ENCODE data around the gene TBX3. TPM values are rescaled to one million over a fixed set of nuclear protein-coding genes. Genes with fewer than 3 reads are reported as not detected.

The TBX3 gene
- polyA plus RNA-seq, 2 of the 4 experiments (the other 2 are of a cell fraction), result 22.8 to 28.0 TPM

- TF ChIP-seq BHLHE40 (IDR thresholded peaks at IDR 0.05; ENCODE audit: low read depth, low read length) (no peak), MAX (IDR thresholded peaks at IDR 0.05) (no peak), HOXB13 (CRISPR knock-in tag; IDR thresholded peaks at IDR 0.05; ENCODE audit: low read depth) (no peak), E2F6 (IDR thresholded peaks at IDR 0.05; ENCODE audit: borderline replicate concordance, low read depth) (no peak), FOSL2 (IDR thresholded peaks at IDR 0.05) (no peak), FOSL2 (CRISPR knock-in tag; IDR thresholded peaks at IDR 0.05) (no peak)
Observed at GRCh38 chr12:114673169-114673833, 10.7 kb downstream of the TBX3 start (continued).

GRCh38 chr12:114672817-114673168 lies 11.2 kb downstream of the TBX3 start:
- ChIA-PET POLR2A (interaction anchor here (0.6 to 5.1 kb wide), 2 partner anchors 11 to 262 kb away, joined by 4 to 39 read pairs; partner anchors contain the start of gene TBX3), CTCF (interaction anchor here (1.2 to 3.4 kb wide), 4 partner anchors 10 to 1081 kb away, joined by 6 to 20 read pairs (median 16); partner anchors contain the start of gene TBX3)

More at GRCh38 chr12:114672817-114673168, 11.2 kb downstream of the TBX3 start:
- Histone ChIP-seq H3K4me1 (peaks cover 15% of the 10 kb centered on the region; the same call in 2 of the 3 replicates), H3K27ac (peak overlapping the region in 1 of 2 experiments; percentile 40; a peak in 2 of 6 replicates), H3K9me3 (no peaks in the 10 kb centered on the region), H3K4me3 (no peak overlapping the region), H3K4me2 (no peak overlapping the region; the same call in 2 of the 3 replicates)
- ATAC-seq (no peak), FAIRE-seq (no peak), DNase-seq (ENCODE audit: low read depth in 1 of 2, low spot score in 1 of 2) (no peak)
- WGBS (ENCODE audit: missing lambda C conversion rate), result 80% methylated on average over 4 of the region's 4 CpGs
- TF ChIP-seq POLR2A (IDR thresholded peaks at IDR 0.05; ENCODE audit: low read length) (no peak), ZC3H11A (IDR thresholded peaks at IDR 0.05) (no peak), CTCF (IDR thresholded peaks at IDR 0.05) (no peak), JUNB (IDR thresholded peaks at IDR 0.05) (no peak), CBX8 (IDR thresholded peaks at IDR 0.05) (no peak), CBX2 (IDR thresholded peaks at IDR 0.05; ENCODE audit: borderline replicate concordance, low read depth) (no peak), CHD4 (IDR thresholded peaks at IDR 0.05; ENCODE audit: borderline replicate concordance) (no peak), RAD21 (conservative IDR thresholded peaks at IDR 0.05 in 1 of 2, IDR thresholded peaks at IDR 0.05 in 1 of 2) (no peak), PHF8 (IDR thresholded peaks at IDR 0.05; ENCODE audit: borderline replicate concordance, low read depth) (no peak), TP53 (CRISPR knock-in tag; IDR thresholded peaks at IDR 0.05) (no peak), ZNF302 (CRISPR knock-in tag; IDR thresholded peaks at IDR 0.05) (no peak), NFE2L2 (conservative IDR thresholded peaks at IDR 0.05; ENCODE audit: low read length) (no peak), NR3C1 (IDR thresholded peaks at IDR 0.05) (no peak), FOXS1 (CRISPR knock-in tag; IDR thresholded peaks at IDR 0.05) (no peak), ELK1 (IDR thresholded peaks at IDR 0.05; ENCODE audit: low read depth, low read length) (no peak), RARB (CRISPR knock-in tag; IDR thresholded peaks at IDR 0.05) (no peak), HOXB13 (CRISPR knock-in tag; IDR thresholded peaks at IDR 0.05; ENCODE audit: low read depth) (no peak), JUN (IDR thresholded peaks at IDR 0.05) (no peak), USF2 (IDR thresholded peaks at IDR 0.05) (no peak), MAZ (IDR thresholded peaks at IDR 0.05; ENCODE audit: borderline replicate concordance, low read depth, low read length) (no peak)

Measured in A549 (cell line).